GM12872 (cell line): ENCODE measurements around the gene DLL4.

Experiments
- TF ChIP-seq, protein P1 (sequence below): IDR thresholded peaks from 3 replicates; pipeline ENCODE4 v1.5.1; 2011; ENCODE audit warnings: low read depth, mild to moderate bottlenecking, low read length, moderate library complexity; ENCODE audit not compliant: insufficient read depth

The DLL4 gene

DNA sequence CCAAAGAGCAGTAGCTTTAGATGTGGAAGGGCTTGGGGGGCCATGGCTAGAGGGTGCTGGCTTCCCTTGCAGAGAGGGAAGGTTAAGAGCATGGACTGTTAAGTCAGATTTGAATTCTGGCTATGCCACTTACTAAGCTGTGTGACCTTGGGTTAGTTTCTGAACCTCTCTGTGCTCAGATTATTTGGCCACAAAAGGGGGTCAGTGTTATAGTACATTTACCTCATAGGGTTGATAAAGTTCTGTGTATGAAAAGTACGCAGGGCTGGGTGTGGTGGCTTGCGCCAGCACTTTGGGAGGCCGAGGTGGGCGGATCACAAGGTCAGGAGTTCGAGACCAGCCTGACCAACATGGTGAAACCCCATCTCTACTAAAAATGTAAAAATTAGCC, 28.1 kb upstream of the DLL4 start:
- TF ChIP-seq, protein P1, sequence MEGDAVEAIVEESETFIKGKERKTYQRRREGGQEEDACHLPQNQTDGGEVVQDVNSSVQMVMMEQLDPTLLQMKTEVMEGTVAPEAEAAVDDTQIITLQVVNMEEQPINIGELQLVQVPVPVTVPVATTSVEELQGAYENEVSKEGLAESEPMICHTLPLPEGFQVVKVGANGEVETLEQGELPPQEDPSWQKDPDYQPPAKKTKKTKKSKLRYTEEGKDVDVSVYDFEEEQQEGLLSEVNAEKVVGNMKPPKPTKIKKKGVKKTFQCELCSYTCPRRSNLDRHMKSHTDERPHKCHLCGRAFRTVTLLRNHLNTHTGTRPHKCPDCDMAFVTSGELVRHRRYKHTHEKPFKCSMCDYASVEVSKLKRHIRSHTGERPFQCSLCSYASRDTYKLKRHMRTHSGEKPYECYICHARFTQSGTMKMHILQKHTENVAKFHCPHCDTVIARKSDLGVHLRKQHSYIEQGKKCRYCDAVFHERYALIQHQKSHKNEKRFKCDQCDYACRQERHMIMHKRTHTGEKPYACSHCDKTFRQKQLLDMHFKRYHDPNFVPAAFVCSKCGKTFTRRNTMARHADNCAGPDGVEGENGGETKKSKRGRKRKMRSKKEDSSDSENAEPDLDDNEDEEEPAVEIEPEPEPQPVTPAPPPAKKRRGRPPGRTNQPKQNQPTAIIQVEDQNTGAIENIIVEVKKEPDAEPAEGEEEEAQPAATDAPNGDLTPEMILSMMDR: no peak

DNA sequence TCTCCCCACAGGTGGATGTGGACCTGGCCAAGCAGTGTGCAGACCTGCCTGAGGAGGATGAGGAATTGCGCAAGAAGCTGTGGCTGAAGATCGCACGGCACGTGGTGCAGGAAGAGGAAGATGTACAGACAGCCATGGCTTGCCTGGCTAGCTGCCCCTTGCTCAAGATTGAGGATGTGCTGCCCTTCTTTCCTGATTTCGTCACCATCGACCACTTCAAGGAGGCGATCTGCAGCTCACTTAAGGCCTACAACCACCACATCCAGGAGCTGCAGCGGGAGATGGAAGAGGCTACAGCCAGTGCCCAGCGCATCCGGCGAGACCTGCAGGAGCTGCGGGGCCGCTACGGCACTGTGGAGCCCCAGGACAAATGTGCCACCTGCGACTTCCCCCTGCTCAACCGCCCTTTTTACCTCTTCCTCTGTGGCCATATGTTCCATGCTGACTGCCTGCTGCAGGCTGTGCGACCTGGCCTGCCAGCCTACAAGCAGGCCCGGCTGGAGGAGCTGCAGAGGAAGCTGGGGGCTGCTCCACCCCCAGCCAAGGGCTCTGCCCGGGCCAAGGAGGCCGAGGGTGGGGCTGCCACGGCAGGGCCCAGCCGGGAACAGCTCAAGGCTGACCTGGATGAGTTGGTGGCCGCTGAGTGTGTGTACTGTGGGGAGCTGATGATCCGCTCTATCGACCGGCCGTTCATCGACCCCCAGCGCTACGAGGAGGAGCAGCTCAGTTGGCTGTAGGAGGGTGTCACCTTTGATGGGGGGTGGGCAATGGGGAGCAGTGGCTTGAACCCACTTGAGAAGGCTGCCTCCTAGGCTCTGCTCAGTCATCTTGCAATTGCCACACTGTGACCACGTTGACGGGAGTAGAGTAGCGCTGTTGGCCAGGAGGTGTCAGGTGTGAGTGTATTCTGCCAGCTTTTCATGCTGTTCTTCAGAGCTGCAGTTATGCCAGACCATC, 26.3 kb upstream of the DLL4 start:
- TF ChIP-seq, protein P1: no peak

DNA sequence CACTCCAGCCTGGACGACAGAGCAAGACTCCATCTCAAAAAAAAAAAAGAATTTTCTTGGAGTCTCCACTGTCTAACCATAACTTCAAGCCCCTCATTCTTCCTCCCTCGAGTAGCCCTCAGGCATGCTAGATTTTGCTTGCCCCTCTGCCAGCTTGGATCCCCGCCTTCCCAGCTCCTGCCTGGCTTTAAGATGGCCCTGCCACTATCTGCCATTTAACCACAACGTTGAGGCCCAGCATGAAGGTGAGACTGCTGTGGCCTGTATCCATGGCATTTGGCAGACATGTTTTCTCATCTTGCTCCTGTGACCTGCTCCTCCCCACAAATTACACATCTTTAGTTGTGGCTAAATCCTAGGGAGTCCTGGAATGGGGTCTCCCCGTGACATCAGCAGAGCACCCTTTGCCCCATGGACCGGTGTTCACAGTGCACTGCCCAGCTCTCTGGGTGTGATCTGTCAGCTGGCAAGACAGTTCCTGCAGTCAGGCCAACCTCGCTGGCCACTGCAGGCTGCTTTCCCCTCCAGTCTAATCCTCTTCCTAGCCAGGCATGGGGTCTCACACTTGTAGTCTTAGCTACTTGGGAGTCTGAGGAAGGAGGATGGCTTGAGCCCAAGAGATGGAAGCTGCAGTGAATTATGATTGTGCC, 24.5 kb upstream of the DLL4 start:
- TF ChIP-seq, protein P1: no peak

DNA sequence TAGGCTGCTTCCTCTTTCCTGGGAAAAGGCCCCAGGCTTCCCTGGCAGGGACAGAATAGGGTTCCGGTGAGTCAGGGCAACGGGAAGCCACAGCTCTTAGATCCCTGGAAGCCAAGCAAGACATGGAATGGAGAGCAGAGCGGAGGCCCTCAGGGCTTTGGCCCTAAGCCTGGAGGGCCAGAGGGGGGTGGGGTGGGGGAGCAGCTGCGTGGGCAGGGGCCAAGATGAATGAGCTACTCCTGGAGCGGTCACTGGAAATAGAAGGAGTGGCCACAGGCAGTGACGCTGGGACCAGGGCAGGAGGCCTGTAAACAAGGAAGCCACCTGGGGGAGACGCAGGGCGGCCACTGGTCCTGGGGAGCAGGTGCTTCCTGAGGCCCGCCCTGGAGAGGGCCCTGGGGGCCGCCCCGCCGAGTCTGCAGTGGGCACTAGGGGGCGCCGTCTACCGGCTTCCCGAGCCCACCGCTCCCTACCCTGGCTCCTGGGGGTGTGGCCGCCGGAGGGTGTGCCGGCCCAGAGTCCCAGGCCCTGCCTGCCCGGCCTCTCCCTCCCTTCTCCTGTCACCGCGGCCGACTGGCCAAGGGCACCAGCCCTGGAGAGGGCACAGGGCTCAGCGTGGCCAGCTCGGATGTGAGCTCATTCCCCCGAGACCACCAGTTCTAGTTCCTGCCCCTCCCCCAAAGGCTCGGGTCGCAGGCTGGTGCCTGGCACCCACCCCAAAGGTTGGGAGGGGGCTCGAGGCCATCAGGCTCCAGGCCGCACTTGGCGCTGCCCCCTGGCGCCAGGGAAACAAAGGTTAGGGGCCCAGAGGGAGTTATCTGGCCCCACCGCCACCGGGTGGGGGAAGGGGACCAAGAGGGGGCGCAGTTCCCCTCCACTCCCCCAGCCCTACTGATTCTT, 22.8 kb upstream of the DLL4 start:
- TF ChIP-seq, protein P1: peak; percentile 88

DNA sequence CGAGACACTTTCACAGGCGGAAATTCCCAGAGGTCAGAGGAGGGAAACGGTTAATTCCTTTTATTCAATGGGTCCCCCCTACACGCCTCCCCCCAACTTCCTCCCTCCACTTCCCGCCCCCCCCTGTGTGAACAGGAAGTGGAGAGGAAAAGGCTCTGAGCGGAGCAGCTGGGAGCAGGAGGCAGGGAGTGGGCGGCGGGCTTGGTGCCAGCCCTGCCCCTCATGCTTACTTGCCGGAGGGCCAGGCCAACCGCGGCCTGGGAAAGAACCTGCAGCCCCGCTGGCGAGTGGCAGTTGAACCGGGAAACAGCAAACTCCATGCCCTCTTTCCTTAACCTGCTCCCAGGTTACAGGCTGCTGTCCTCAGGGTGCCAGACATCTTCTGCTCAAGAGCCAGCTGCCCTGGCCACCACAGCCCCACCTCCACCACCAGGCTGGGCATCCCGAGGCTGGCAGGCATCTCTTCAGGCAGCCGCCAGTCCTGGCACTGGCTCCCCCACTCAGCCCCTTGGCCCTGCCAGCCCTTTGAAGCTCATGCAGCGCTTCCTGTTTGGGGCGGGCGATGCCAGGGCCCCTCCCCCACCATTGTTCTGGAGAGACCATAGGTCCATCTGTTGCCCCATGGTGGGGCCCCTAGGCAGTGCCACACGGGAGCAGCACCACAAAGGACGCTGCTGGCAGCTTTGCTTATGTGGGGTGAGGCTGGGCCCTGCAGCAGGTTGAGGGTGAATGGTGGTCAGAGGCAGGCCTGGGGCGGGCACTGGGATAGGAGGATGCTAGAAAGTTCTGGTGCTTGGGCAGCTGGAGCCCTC, 21.9 kb upstream of the DLL4 start:
- TF ChIP-seq, protein P1: 0 out of 3 replicates have a peak, but pooled peaks have one; percentile 5

DNA sequence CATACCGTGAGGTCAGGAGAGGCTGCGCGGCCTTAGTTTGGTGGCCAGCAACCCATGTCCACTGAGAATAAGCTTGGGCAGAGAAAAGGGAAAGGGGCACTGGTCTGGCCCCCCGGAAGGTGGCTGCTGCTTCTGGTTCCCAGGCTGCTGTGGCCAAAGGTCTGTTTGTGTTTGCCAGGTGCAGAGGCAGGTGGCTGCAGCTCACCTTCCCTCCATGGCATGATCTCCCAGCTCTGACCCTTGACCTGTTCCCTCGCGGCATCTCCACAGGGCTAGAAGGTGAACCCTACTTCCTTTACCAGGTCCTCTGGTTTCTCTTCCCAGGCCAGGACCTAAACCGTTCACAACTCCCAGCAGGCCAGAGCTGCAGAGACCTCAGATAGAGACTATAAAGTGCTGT, 21.0 kb upstream of the DLL4 start:
- TF ChIP-seq, protein P1: no peak
